Measurements from ENCODE around the gene SPINT4. TPM values are rescaled to one million over a fixed set of nuclear protein-coding genes. Genes with fewer than 3 reads are reported as not detected.
"Not testable (repeated sequence)": the region's sequence is repeated elsewhere in the genome, so short reads cannot be mapped to it uniquely, and the experiment has no call there.

Gene SPINT4
- polyA plus RNA-seq (2011; rRNA removed) (not detected in 2 replicates), polyA plus RNA-seq (2017; fragmentation: RNase III; extraction: RNeasy Plus Mini Kit Qiagen cat#74134 plus additional on column Dnase treatment) (not detected in 3 replicates), polyA minus RNA-seq (2011; rRNA and poly(A)+ RNA removed) (not detected in 2 replicates)
- polyA plus RNA-seq (2012; cell fraction: cytosol; rRNA removed): not detected in 2 replicates
- polyA plus RNA-seq (2012; cell fraction: nucleus; rRNA removed): not detected in 2 replicates

GRCh38 chr20:45722047-45722446 is at the start of gene SPINT4:
Gene SPINT4, plus strand, starts transcription at chr20:45722347. Its CDS starts 21 bp downstream, at chr20:45722368.
- no peak within 1 kb of the TSS for H3K4me2 ChIP-seq
- no peak within 1 kb of the TSS for H3K4me3 ChIP-seq
- H3K27ac ChIP-seq: no peak within 1 kb of the TSS
- no peak for ATAC-seq
- 6% methylated on average over 1 of the region's 1 CpG for WGBS (ENCODE audit: missing lambda C conversion rate)
- no peak for DNase-seq (ENCODE audit: low read depth in 1 of 2, low spot score in 1 of 2)
- ChIA-PET POLR2A (no interaction called here), CTCF (no interaction called here)
- no peak for FAIRE-seq
- peaks cover under 1% of the 10 kb centered on the region; the same call in 1 of the 3 replicates for H3K9me3 ChIP-seq
- TF ChIP-seq SREBF2 (IDR thresholded peaks at IDR 0.05) (no peak), HDAC2 (IDR thresholded peaks at IDR 0.05) (no peak), KDM5A (IDR thresholded peaks at IDR 0.05) (no peak), ELK1 (IDR thresholded peaks at IDR 0.05; ENCODE audit: low read depth, low read length) (no peak)
- H3K4me1 ChIP-seq: no peaks in the 10 kb centered on the region

- ChIA-PET POLR2A (no interaction called here), CTCF (no interaction called here)
- FAIRE-seq: no peak
- no peak overlapping the region for H3K4me2 ChIP-seq
- TF ChIP-seq EHF (CRISPR knock-in tag; IDR thresholded peaks at IDR 0.05): no peak
- no peak for TF ChIP-seq NR3C1 (IDR thresholded peaks at IDR 0.05)
- TF ChIP-seq JUNB (IDR thresholded peaks at IDR 0.05): no peak
- TF ChIP-seq BHLHE40 (IDR thresholded peaks at IDR 0.05; ENCODE audit: low read depth, low read length): no peak
- no peak for TF ChIP-seq HEYL (CRISPR knock-in tag; IDR thresholded peaks at IDR 0.05)
- no peak for TF ChIP-seq ZFP36 (IDR thresholded peaks at IDR 0.05; ENCODE audit: borderline replicate concordance, partially characterized antibody)
- TF ChIP-seq SMC3 (IDR thresholded peaks at IDR 0.05): no peak
- TF ChIP-seq RCOR1 (IDR thresholded peaks at IDR 0.05; ENCODE audit: low read depth, low read length): no peak
- TF ChIP-seq GATA3 (IDR thresholded peaks at IDR 0.05; ENCODE audit: borderline replicate concordance): no peak
- TF ChIP-seq MAZ (IDR thresholded peaks at IDR 0.05; ENCODE audit: borderline replicate concordance, low read depth, low read length): no peak
- no peak for TF ChIP-seq CHD4 (IDR thresholded peaks at IDR 0.05; ENCODE audit: borderline replicate concordance)
- H3K9me3 ChIP-seq: no peaks in the 10 kb centered on the region
- no peak overlapping the region for H3K27ac ChIP-seq
- H3K4me3 ChIP-seq: no peak overlapping the region
- ATAC-seq: no peak
- H3K4me1 ChIP-seq: no peaks in the 10 kb centered on the region
- no peak for DNase-seq (ENCODE audit: low read depth in 1 of 2, low spot score in 1 of 2)
Measured at GRCh38 chr20:45672765-45673164, 49.4 kb upstream of the SPINT4 start.

DNA sequence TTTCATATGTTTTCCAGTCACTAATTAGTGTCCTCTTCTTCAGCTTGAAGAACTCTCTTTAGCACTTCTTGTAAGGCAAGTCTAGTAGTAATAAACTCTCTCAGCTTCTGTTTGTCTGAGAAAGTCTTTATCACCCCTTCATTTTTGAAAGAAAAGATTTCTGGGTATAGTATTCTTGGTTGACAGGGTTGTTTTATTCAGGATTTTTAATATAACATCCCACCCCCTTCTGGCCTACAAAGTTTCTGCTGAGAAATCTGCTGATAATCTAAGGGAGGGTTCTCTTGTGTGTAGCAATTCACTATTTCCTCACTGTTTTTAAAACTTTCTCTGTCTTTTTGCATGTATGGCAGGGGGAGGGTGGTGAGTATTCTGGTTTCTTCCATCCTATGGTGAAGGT is 42.5 kb upstream of the SPINT4 start:
- no peak for TF ChIP-seq KDM5A (IDR thresholded peaks at IDR 0.05)
- TF ChIP-seq, protein P1, sequence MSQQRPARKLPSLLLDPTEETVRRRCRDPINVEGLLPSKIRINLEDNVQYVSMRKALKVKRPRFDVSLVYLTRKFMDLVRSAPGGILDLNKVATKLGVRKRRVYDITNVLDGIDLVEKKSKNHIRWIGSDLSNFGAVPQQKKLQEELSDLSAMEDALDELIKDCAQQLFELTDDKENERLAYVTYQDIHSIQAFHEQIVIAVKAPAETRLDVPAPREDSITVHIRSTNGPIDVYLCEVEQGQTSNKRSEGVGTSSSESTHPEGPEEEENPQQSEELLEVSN (IDR thresholded peaks at IDR 0.05; ENCODE audit: borderline replicate concordance, low read depth): no peak
- Histone ChIP-seq H3K9me3 (peaks cover 6% of the 10 kb centered on the region; the same call in 1 of the 3 replicates), H3K4me1 (no peaks in the 10 kb centered on the region), H3K27ac (no peak overlapping the region), H3K4me3 (no peak overlapping the region), H3K4me2 (no peak overlapping the region)
- FAIRE-seq: no peak
- DNase-seq (ENCODE audit: low read depth in 1 of 2, low spot score in 1 of 2): no peak
- ChIA-PET POLR2A (no interaction called here), CTCF (interaction anchor here (0.9 to 1.7 kb wide), 3 partner anchors 10 to 91 kb away, joined by 3 to 4 read pairs (median 3); no protein-coding TSS in a partner anchor)
- no peak for ATAC-seq

GRCh38 chr20:45685896-45686295 is 36.3 kb upstream of the SPINT4 start:
- 14% methylated on average over 3 of the region's 3 CpGs for WGBS (ENCODE audit: missing lambda C conversion rate)
- H3K4me1 ChIP-seq: no peaks in the 10 kb centered on the region
- ATAC-seq: peak; percentile 80 to 83
- no peak overlapping the region for H3K27ac ChIP-seq
- peak; percentile 21 to 25 for DNase-seq (ENCODE audit: low read depth in 1 of 2, low spot score in 1 of 2)
- POLR2A ChIA-PET: no interaction called here
- H3K4me3 ChIP-seq: no peak overlapping the region
- no peaks in the 10 kb centered on the region for H3K9me3 ChIP-seq
- no peak for FAIRE-seq
- CTCF ChIA-PET: interaction anchor here (0.6 kb wide), 1 partner anchor 582 kb away, joined by 6 read pairs; no protein-coding TSS in a partner anchor
- TF ChIP-seq NFE2L2 (conservative IDR thresholded peaks at IDR 0.05; ENCODE audit: low read length) (no peak), RAD21 (conservative IDR thresholded peaks at IDR 0.05 in 1 of 2, IDR thresholded peaks at IDR 0.05 in 1 of 2) (0 out of 5 replicates have a peak, but pooled peaks of 1 of the 2 experiments have one; percentile 3), SMC3 (IDR thresholded peaks at IDR 0.05) (no peak), NPAS2 (CRISPR knock-in tag; IDR thresholded peaks at IDR 0.05; ENCODE audit: borderline replicate concordance) (no peak), RARB (CRISPR knock-in tag; IDR thresholded peaks at IDR 0.05) (no peak), POLR2A (IDR thresholded peaks at IDR 0.05; ENCODE audit: low read length) (no peak)
- H3K4me2 ChIP-seq: no peak overlapping the region

- H3K4me1 ChIP-seq; CTCF ChIA-PET; ATAC-seq; FAIRE-seq; H3K4me2 ChIP-seq; DNase-seq (ENCODE audit: low read depth in 1 of 2, low spot score in 1 of 2); H3K9me3 ChIP-seq; H3K27ac ChIP-seq; H3K4me3 ChIP-seq; POLR2A ChIA-PET: not testable (repeated sequence)
- WGBS (ENCODE audit: missing lambda C conversion rate): 21% methylated on average over 7 of the region's 12 CpGs
Measured at GRCh38 chr20:45693346-45693745, 28.8 kb upstream of the SPINT4 start.
